ENCODE results near the gene SFTPD.

Gene SFTPD

DNA sequence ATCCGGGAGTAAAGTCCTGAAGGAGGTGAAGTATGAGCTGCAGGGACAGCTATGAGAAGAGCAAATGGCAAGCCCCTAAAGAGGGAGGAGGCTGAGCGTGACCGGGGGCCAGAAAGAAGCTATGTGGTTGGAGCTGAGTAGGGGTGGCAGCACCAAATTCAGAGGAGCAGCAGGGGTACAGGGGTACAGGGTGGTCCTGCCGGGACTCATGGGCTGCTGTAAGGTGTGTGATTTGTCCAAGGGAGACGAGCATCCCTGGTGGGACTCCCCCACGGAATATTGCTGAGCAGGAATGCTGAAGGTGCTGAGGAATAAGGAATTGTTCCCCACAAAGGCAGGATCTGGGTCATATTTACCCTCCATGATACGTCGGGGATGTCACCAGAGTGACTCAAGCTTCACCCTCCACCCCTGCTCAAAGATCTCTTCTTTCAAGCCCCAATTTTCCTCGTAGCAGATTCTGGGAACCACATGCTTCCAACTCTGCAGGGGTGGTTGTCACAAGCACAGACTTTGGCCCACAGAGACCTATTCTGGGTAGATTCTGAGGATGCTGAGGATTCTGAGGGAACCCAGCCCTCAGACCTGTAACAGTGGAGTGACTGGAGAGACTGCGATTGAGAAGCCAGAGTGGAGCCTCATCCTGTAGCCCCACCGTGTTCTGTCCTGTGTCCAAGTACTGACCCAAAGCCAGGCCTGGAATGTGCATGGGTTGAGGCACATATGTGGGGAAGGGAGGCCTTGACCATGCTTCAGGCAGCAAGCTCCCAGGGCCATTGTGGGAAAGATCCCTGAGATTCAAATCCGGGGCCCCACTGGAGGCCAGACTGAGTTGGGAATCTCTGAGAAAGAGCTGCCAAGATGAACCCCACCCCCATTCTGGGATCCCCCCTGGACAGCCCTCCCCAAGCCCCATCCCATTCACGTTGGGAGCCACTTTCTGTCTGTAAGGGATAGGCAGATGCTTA, 4.2 kb downstream of the SFTPD start:
- DNase-seq, result no peak

DNA sequence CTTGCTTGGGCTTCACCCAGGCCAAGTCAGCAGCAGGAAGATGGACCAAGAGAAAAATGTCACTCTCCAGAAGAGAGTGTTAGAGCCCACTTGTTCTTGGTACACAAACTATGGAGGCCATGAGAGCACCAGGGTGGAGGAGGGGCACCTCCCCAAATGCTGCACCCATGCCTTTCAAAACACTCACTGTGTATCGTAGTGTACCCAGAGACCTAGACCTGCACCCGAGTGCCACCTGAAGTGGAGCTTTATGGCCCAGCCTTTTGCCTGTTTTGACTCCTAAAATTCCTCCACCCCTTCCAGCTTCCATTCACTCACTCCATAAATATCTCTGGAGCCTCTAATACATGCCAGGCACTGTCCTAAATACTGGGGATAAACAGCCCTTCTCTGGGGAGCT, 5.0 kb downstream of the SFTPD start:
- DNase-seq, result no peak

DNA sequence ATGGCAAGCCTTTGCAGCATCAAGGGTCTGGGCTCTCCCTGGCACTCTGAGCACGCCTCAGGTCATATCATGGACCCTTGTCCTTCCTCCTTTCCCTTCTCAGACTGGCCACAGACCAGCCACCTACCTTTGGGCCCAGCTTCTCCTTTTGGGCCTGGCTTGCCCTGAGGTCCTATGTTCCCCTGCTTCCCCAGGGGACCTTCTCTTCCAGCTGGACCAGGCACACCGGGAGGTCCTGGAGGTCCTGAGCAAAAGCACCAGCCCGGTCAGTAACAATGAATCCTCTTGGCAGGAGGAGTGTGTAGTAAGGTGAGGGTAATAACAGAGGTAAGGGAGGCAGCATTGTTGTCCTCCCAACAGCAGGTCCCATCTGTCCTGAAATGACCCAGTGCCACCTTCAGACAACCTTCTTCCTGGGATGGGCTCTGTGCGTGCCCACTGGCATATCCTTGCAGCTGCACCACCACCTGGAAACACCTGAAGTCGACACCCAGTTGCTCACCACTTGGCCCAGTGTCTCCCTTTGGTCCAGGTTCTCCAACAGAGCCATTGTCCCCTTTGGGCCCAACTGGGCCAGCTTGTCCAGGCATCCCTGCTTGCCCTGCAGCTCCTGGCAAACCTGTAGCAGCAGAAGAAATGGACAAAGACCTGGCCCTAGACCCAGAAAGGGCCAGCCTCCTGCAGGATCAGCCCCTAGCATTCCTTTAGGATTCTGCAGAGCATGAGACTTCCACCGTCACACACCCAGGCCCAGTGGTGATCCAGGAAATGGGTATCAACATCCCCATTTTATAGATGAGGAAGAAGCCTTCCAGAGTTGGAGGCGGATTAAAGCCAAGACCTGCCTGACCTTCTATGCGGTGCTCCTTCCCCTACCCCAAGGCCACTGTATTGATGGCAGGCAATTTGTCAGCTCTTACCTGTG, 6.4 kb downstream of the SFTPD start:
- DNase-seq, result peak in 3 of 4 experiments; percentile 28 to 39 (median 37)

DNA sequence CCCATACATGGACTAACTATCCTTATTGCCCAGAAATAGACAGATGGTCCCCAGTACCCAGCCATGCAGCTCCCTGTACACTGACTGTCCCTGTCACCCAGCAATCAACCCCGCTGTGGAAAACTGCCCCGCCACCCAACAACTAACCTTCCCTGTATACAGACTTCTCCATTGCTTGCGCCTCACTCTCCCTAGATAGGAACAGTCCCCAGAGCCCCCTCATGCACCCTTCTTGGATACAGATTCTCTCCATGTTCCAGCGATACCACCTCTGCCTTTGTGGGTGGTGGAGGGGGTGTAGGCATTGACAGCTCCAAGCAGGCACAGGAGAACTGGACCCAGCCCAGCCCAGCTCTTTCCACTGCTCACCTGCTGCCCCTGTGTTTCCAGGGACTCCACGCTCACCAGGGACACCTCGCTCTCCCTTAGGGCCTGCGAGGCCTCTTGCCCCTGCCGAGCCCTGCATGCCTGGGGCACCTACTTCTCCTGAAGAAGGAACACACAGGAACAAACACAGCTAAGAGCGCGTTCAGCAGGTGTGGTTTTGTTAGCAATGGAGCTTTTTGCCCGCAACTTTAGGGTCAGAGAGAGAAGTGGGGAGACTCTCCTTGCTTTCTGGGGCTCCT, 7.2 kb downstream of the SFTPD start:
- DNase-seq, result no peak

DNA sequence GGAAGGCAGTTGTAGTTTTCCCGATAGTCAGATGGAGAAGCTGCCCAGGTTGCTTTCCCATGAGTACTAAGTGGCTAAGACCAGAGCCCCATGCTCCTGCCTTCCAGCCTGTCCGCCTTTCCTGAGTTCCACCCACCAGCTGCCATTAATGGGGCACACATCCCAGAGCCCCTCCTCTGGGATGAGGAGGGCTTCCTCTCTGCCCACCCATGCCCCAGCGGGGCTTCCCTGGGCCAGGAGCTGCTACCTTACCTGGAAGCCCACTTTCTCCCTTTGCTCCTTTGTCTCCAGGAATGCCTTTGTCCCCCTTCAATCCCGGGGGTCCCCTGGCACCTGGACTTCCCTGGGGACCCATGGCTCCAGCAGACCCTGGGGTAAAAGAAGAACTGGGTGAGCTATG, 7.8 kb downstream of the SFTPD start:
- no peak for DNase-seq

DNA sequence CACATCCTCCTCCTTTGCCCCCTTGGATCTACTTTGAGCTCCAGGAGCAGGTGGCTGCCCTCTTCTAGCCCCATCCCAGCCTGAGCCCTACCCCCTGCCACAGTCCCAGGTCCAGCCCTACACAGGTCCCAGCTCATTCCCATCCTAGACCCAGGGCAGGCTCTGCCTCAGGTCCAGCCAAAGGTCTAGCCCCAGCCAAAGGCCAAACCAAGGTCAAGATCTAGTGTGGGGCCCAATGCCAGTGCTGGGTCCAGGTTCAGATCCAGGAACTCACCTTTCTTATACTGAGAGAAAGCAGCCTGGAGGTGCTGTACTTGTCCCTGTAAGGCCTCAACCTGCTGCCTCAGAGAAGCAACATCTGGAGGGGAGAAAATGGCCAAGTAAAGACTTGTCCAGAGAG, 8.5 kb downstream of the SFTPD start:
- no peak for DNase-seq

DNA sequence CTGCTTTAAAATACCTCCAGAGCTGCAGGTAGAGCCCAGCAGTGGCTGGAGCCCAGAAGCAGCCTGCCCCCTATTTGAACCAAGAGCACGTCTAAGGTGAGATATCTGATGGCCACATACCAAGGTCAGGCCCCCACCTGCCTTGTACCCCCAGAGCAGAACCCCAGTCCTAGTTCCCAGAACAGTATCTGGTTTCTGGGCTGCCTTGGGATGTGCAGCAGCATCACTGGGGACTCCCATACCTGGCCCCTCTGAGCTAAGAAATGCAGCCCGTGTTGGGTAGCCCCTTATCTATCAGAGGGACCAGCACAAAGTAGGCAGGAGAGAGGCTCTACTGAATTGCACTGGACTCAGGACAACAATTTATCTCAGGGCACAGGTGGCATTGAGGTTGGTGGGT, 8.9 kb downstream of the SFTPD start:
- DNase-seq, result no peak

DNA sequence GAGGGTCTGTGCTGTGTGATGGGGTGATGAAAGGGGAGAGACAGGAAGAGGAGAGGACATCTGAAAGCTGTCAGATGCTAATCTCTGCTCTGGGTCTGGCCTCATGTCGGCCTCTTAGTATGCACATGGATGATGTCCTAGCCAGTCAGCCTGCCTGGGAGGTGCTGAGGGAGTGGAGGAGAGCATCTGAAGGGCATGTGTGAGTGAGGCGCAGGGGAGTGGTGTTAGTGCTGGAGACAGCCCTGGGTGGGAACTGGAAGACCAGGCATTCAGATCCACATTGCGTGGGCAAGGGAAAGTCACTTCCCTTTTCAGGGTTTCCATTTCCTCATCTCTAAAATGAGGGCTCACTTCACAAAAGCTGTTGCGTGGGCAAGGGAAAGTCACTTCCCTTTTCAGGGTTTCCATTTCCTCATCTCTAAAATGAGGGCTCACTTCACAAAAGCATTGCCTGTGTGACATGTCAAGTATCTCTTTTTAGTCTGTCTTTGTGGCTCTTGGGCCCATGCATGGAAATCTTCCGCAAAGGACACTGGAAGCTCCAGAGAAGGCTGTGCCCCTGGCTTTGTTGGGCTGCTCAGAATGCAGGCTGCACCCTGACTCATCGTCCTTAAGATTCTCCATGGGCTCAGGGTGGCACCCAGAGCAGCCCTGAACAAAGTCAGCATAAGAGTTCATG, 10.0 kb downstream of the SFTPD start:
- DNase-seq, result peak; percentile 95 to 99 (median 97)

DNA sequence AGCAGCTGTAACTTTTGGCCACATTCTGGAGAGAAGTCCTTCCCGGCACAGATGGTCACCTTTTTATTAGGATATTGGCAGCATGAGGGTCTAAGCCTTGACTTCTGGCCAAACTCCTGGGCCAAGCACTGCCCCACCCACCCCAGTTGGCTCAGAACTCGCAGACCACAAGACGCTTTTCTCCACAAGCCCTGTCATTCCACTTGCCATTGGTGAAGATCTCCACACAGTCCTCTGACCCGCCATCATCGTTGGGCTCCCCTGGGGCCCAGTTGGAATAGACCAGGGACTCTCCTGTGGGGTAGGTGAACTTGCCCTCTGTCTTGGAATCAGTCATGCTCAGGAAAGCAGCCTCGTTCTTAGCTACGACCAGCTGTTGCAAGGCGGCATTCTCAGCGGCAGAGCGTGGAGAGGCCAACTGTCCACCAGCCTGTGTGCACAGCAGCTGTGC, 11.2 kb downstream of the SFTPD start:
- DNase-seq, result no peak

DNA sequence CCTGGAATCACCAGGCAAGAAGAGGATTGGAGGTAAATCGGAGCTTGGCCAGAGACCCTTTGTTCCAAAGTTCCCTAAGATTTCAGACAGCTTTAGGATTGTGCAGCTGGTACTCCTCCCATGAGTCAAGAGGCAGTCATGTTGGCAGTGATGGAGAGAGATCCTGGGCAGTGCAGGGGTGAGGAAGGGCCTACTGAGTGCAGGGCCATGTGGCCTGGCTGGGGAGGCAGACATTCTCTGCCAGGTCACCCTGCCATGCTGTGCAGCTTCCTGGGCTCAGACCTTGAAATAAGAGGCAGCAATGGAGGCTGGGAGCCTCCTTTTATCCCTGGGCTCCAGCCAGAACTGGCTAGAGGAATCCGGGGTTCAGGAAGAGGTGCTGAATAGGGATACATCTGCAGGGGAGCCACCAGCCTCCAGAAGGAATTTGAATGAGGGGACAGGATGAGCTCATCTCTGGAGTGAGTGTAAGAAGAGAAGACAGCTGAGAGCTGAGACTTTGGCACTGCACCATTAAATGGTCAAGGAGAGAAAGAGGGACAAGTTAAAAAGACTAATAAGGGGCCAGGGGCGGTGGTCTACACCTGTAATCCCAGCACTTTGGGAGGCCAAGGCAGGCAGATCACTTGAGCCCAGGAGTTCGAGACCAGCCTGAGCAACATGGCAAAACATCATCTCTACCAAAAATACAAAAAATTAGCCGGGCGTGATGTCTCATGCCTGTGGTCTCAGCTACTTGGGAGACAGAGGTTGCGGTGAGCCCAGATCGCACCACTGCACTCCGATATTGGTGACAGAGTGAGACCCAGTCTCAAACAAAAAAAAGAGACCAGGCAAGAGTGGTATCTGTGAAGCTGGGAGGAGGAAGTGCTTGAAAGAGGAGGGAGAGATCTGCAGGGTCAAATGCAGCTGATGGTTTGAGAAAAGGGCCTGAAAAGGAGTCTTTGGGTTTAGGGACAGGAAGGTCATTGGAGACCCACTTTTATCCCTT, 12.0 kb downstream of the SFTPD start:
- DNase-seq, result peak in 2 of 4 experiments; percentile 8 to 36

DNA sequence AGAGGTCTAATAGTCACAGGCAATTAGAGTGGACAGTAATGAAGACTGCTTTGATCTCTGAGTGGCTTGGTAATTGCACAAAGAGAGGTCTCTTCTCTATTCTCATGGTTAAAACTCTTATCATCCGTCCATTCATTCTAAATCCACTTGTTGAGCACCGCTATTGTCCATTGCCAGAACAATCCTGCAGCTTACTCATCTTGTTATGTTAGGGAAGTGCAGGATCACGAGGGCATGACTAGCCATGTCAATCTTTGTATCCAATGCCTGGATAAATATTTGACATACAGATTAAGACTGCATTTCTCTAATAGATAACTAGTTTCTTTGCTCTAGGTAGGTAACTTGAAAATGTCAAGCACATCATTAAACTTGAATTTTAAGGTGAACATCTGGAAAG, 14.9 kb downstream of the SFTPD start:
- peak; percentile 30 to 56 (median 46) for DNase-seq

DNA sequence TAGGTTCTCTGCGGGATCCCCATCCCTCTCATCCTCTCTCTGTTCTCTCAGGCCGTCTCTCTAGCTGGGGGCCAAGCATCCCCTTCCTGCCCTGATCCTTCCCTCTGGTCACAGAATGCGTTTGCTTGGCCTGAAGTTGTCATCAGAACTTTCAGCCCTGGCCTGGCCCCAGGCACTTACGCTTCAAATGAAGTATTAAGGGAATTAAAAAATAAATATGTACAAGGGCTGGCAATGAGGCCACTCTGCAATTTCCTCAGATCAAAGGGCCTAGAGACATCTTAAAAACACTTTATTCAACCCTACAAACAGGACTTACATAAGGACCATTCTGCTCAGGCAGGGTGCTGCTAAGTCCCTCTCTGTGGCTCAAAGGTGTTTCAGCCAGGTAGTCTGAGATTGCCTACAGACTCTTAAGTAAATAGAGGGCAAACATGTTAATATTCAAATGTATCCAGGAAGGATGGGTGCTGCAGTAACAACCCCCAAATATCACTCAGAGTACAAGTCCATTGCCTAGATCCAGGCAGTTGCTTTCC, 16.0 kb downstream of the SFTPD start:
- DNase-seq, result no peak

DNA sequence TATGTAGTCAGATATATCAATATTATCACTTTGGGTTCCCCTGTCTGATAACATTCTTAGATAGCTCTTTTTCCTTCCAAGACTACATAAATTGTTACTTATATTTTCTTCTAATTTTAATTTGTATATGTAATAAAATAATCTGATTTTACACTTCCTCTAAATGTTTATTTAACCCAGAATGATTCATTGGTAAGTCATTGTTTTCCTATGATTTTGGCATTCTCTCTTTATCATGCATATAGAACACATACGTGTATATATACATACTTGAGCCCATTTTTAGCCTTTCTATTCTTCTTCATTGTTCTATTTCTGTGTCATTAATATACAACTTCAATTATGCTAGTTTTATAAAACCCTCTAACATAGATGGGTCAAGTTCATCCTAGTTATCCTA, 16.6 kb downstream of the SFTPD start:
- DNase-seq, result no peak

DNA sequence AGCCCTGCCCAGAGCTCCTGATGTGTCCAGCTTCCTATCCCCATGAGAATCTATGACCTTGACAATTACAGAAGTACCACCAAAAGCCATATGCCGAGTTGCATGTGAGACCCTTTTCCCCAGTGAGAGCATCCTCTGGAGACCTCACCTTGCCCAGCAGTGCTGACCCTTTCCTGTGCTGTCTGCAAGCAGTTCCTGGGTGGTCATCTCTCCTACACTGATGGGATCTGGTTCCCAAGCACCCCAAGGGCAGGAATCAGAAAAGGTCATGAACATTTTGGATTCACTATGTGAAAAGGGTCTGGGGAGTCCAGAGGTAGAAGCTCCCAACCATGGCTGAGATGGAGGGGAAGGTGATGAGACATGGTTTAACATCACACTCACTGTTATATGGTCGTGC, 18.2 kb downstream of the SFTPD start:
- no peak for DNase-seq

DNA sequence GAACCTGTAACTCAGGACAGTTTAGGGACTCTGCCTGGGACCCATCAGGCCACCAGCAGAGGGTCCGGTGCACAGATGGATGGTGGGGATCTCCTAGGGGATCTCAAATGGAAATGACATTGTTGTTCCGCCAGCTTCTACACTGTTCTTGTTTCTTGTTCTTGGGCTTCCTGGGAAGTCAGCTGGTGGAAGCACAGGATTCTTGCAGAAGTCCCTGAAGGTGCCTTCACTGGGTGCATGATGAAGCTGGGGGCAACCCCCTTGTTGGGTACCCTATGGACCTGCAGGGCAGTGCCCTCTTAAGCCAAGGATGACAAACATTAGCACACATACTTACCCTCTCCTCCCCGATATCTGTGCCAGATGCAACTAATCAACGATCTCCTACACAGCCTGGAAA, 18.6 kb downstream of the SFTPD start:
- no peak for DNase-seq

DNA sequence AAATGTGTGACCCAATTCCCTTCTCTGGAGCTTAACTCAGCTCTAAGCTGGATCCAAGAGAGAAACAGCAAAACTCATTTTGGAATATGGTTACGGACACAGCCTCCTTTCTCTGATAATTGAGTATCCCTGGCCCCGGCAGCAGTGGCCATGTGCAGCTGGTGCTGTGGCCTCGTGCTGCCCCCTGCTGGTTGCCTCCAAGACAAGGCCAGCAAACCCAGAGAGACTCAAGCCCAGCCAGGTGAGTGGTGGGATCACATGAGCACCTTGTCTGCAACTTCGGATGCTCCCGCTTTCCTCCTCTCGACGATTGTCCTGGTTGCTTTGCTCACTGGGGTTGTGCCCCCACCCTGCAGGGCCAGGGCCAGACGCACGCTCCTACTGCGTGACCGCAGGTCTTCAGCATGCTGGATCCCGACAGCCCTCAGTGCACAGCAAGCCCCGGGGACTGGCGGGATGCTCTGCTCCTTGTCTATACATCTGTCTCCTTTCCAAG, 19.4 kb downstream of the SFTPD start:
- DNase-seq, result peak; percentile 73 to 91 (median 82)

DNA sequence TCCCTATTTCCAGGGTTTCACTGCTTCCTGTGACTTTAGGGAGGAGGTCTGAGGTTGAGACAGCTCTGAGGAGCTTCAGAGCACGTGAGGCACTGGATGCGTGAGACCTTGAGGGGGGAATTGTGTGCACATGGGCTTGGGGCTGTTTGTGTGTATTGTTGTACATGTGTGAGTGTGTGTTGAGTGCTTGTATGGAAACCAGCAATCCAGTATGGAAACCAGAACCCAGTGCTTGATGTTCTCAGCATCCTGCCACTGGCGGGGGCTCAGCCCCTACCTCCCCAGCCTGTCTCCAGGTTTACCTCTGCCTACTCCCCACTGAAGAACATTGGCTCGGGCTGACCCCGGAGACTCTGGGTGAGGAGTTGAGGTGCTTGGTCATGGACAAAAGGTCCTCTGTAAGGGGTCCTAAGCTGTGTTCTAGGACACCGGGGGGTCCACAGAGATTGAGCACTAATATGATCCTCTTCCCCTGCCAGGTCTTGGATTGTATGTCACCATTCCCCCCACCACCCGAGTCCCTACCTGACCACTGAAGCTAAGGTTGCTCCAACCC, 20.8 kb downstream of the SFTPD start:
- DNase-seq, result no peak

DNA sequence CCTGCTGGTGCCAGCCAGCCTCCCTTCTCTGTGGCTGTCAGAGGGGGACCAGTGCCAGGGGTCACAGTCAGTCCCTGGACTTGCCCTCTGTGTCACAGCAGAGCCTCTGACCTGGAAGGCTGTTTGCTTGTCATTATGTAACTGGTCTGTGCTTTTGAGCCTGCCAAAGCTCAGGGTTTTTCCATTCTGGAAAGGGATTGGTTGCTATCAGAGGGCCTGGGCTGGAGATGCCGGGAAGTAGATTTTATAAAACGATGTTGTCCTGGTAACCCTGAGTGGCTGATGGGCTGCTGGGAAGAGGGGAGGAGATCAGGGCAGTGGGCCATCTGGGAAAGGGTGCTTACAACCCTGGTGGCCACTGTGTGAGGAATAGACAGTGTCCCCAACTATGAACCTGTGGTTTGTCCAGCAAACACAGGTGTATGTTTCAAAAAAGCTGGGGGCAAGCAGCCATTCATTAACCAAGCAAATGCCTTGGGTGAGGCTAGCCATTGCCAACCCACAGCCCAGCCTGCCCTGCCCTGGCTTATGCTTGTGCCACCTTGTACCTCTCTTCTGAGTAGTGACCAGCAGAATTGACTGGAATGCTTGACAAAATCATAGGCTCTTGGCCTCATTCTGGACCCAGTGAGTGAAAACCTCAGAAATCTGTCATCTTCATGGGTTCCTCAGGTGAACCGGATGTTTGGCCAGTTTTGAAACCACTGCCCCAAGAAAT, 21.6 kb downstream of the SFTPD start:
- DNase-seq, result no peak

DNA sequence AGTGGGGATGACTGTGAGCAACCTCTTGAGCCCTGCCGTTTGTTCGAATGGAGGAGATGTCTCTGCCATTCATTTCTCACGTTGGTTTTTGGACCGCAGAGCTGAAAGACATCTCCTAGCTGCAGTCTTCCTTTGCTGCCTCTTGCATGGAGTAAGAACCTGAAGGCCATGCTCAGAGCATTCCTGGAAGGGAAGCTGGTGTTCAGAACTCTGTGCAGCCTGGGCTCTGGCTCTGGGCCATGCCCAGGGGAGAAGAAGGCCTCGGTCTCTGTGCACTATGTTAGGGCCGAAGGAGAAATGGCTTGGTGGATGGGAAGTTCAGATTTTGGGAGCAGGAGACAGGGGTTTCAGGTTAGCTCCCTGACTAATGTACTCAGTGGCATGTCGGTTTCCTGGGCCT, 22.9 kb downstream of the SFTPD start:
- DNase-seq, result no peak

All from suppressor macrophage (primary cell).